Femur (tissue), 1 donor: ENCODE measurements around the gene LIMCH1.
"Not testable (repeated sequence)": the region's sequence is repeated elsewhere in the genome, so short reads cannot be mapped to it uniquely, and the experiment has no call there.

Experiments
- DNase-seq: peaks from one replicate; pipeline ENCODE4 v3.0.0-alpha.2; 2017

The LIMCH1 gene

GRCh38 chr4:41611881-41612871 is 74.2 kb downstream of the LIMCH1 start:
- peak; percentile 88 for DNase-seq

DNA sequence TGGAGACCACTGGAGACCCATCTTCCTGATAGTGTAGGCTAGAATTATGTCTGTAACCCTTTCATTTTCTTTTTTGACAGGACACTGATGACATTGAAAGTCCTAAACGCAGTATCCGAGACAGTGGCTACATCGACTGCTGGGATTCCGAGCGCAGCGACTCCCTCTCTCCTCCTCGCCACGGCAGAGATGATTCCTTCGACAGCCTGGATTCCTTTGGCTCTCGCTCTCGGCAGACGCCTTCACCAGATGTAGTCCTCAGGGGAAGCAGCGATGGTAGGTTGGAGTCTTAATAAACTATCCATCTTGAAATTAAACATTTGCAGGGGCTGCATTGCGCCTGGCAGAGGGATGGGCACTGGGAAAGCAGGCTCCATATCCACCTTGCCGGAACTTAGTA is 75.4 kb downstream of the LIMCH1 start:
- peak; percentile 36 for DNase-seq

- DNase-seq = no peak
Measured at GRCh38 chr4:41613821-41614220, 75.9 kb downstream of the LIMCH1 start.

DNA sequence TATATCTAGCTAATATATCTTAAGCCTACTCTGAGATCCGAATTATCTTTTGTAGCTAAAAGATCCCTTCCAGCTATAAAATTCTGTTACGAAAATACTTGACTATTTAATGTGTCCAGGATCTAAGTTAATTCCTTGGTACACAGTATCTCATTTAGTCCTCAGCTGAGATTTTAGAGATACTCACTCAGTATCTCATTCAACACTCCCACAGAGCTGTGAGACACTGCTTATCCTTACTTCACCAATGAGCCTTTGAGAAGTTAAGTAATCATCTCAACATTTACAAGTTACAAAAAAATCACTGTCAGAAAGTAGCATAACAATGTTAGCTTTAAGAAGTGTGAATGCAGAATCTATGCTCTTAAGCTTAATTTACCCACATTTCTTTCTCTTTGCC is 76.6 kb downstream of the LIMCH1 start:
- DNase-seq = no peak

DNA sequence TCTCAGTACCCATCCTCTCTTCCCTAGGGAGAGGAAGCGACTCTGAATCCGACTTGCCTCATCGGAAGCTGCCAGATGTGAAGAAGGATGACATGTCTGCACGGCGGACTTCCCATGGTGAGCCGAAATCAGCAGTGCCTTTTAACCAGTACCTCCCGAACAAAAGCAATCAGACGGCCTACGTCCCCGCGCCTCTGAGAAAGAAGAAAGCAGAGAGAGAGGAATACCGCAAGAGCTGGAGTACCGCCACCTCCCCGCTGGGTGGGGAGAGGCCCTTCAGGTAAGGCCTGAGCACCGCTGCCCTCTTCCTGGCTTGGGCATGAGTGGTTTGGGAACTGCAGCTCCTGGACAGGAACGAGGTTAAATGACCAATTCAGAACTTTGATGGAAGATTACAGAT is 81.2 kb downstream of the LIMCH1 start:
- no peak for DNase-seq

DNA sequence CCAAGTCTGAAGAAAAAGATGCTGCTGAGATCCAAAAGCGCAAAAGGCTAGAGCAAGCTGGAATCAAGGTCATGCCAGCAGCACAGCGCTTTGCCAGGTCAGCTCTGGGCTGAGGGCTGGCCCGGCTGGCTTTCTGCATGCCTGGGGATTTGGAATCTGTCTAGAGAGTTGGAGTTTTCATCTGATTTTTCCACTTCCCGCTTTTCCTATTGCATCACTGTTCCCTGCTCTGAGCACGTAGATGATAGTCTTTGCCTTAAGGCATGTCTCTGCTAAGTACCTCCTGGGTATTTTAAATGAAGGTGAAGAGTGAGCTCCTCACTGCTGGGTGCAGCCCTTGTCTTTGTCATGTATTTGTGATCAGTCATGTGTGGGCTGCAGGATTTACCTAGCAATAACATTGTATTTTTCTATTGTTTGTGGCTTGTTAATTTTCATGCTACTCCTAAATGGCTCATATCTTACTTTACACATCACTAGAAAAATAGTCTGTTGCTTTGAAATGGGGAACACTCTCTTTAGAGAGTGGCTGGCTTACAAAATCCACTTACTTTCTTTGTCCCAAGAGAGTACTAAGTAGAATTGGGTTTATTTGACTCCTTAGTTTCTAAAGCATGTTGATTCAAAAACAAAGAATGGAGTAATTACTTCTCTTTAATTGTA is 82.8 kb downstream of the LIMCH1 start:
- no peak for DNase-seq

DNA sequence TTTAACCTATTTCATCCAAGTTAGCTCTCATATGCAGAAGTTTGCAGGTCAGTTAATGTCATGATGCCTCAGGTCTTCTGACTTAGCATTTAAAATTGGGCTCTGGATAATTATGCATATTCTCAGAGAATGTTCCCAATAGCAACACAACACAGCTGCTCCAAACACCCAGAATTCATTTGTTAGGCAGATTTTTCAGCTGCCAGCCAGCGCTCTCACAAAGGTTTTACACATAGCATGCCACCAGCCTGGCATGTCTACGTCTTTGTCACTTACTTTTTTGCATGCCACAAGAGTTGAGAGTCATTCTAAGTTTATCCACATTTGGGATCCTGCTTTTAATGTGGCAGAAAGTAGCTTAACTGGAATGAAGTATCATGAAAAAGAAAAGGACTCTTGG is 84.8 kb downstream of the LIMCH1 start:
- no peak for DNase-seq

GRCh38 chr4:41624765-41625164 is 86.8 kb downstream of the LIMCH1 start:
- no peak for DNase-seq

DNA sequence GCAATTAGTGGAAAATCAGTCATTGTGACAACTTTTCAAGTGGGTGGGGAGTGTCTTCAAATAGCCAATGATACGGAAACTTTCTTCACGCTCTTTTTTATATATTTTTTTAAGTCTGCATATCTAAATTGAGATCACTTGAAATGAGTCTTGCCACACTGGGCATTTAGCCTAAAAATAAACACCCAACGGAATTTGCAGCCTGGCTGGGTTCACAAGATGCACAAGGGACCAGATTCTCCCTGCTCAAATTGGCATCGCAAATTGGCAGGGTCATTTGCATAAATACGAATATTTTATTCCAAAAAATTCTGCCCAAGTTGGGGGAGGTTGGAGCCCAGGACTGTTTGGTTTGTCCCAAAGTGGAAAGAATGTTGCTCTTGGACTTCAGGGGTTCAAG is 87.6 kb downstream of the LIMCH1 start:
- no peak for DNase-seq

- DNase-seq = no peak
Measured at GRCh38 chr4:41628936-41629335, 91.0 kb downstream of the LIMCH1 start.

GRCh38 chr4:41631523-41631922 is 93.6 kb downstream of the LIMCH1 start:
- DNase-seq = no peak

DNA sequence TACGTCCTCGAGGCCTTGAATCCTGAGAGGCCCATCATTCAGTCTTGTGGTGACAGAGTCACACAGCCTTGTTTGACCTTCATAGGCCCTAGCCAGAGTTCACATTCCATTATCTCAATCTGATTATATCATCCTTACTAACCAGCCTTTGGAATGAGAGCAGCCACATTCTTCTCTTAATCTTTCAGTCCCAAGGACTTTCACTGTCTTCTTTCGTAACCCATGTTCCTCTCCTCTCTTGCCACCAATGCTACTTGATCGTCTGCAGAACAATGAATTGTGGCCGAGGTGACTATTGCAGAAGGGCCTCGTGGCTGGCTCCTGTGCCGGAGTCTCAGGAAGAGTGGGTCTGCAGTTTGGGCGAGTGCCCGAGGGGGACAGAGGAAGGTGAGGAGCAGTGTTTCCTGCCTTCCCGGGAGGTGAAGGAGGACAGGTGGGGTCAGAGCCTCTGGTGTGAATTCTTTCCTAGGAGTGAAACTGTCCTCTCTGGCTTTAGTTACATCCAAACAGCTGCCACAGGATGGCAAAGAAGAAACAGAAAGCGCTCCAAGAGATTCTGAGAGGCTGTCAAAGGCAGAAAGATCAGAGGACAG is 94.6 kb downstream of the LIMCH1 start:
- DNase-seq = no peak

DNA sequence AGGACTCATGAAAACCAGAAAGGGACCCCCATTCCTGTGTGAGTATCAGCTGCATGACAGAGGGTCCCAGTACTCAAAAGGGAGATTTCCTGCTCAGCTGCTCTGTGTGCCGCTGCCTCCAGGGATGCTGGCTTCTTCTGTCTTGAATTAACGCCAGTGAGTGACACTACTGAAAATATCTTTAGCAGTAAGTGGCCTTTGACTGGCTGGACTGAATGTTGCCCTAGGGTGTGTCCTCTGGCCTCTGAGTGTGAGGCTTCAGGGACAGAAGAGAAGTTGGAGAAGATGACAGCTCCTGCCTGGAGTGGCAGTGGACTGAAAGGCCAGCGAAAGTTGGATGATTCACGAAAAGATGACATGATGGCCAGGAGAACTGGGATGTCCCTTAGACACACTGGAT is 95.4 kb downstream of the LIMCH1 start:
- DNase-seq = no peak

DNA sequence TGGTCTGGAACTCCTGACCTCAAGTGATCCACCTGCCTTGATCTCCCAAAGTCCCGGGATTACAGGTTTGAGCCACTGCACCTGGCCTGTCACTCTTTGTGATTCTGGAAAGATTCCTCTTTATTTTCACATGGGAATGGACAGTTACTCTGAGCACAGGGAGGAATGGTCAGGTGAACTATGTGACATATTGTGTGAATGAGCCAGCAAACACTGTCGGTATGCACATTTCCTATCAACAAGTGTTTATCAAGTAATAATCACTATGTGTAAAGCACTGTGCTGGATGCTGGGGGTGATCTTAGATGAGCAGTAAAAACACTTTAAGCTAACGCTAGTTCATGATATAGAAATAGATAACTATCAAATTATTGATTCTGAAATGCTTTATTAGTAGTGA is 97.5 kb downstream of the LIMCH1 start:
- no peak for DNase-seq

DNA sequence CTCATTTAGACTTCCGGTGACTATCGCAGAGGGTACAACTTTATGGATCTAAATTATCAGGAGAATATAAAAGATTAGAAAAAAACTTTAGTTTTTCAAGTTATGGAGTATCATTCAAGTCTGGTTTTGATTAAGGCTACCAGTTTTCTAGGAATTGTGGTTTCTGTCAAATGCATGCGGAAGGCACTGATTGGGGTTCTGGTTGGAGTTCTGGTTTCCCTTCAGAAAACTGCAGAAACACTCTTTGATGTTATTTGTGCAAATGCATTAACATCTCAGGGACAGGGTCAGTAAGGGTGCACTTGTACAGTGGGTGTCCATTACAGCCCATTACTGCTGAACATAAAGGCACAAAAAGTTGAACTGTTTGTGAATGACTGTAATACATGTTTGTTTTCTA is 100.2 kb downstream of the LIMCH1 start:
- DNase-seq = no peak

DNA sequence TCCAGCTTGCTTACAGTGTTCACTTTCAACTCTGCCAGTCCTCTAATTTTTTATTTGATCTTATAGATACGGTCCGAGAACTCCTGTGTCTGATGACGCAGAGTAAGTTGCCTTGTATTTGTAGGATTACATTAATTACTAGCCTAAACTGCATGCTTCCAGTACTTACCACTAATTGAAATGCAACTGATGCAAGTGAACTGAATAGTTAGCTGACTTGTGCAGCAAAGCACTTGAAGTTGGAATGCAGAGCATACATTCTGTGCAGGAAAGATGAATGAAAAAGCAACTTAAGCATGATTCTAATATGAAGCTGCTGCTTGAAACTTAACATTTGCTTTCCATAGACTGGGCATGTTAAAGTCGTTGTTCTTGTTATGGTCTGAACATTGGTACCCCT is 100.9 kb downstream of the LIMCH1 start:
- no peak for DNase-seq

DNA sequence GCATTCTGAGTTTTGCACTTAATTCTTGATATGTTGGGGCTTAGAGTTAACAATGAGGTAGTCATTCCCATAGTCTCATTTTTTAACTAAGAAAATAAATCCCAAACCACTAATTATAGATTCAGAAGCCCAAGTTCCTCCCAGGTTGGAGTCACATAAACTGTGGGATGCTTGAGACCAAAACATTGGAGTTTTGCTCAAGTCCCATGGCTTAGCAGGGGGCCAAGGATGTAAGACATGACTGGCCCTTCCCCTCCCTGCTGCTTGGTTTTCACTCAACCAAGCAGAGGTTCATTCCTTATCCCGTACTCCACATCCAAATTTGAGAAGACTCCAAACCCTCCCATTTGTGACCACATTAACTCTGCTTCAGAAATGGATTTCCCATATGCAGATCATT is 101.3 kb downstream of the LIMCH1 start:
- DNase-seq = no peak

DNA sequence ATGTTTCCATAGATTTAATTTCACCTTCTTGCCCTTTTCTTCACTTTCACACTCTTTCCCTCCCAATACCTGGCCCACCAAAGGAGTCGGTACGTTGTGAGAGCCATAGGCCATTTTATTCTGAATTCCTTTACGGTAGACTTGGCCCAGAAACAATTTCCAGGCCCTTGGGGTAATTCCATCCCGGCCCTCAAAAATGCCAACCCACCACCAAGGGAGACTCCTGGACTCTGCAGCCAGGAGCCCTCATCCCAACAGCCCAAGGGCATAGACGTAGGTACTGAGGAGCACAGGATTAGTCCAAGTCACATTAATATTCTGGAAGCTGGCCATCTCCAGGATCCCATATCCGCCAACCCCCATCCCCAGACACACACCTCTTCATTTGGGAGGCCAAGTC is 102.9 kb downstream of the LIMCH1 start:
- no peak for DNase-seq

DNA sequence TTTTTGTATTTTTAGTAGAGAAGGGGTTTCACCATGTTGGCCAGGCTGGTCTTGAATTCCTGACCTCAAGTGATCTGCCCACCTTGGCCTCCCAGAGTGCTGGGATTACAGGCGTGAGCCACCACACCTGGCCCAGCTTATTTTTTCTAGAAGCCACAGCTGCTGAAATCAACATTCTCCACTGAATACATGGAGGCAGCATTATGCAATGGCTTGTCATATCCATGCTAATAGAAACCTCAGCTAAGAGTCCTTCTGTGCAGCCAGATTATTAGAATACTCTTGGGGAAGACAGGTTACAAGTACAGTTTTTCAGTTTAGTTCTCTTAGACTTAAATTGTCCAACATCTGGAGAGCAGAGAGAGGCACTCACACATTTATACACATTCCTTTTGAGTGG is 104.8 kb downstream of the LIMCH1 start:
- DNase-seq = not testable (repeated sequence)

DNA sequence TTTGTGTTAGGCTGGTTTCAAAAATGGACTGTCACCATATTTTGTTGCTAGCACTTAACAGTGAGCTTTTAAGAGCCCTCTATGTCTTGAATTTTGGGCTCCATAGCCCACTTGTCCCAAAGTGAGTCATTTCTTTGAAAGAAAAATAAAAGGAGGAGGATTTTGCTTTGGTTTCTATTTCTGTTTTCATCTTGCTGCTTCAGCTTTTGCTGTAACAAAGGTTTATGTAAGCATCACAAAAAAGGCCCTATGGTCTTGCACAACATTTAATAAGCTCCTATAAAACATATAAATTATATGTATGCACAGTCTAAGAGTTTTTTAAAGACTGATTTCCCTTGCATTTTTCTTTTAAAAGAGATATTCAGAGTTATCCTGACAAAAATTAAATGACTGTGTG is 105.4 kb downstream of the LIMCH1 start:
- no peak for DNase-seq

DNA sequence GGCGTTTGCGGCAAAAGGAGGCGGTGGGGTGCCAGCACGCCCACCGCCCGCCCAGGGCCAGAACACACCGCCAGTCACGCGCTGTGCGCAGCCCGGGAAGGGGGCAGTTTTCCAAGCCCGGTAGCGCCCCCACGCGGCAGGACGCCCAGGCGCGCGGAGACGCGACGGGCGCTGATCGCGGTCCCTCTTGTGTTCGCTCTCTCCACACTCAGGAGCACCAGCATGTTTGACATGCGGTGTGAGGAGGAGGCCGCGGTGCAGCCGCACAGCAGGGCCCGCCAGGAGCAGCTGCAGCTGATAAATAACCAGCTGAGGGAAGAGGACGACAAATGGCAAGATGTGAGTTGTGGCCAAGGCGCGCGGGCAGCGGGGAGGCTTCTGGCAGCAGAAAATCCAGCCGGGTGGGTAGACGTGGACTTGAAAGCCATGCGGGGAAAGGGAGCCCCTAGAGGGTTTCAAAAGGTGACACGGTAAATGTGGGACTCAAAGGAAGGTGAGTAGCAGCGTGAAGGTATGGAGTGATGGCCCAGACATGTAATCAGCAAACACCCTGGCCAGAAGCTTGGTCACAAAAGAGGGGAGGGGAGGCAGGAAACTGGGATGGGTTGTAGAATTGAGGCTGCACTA is 106.4 kb downstream of the LIMCH1 start:
- DNase-seq = peak; percentile 87

GRCh38 chr4:41644915-41645295 is 106.9 kb downstream of the LIMCH1 start:
- DNase-seq = no peak

GRCh38 chr4:41645728-41646390 is 107.9 kb downstream of the LIMCH1 start:
- no peak for DNase-seq
